Stimulated activated CD4-positive, alpha-beta T cell treated with anti-CD3 and anti-CD28 coated beads, Interleukin-2, amount 100 ng/mL, for 4 hours (primary cell): ENCODE results near the gene SINHCAF.

Experiments
- DNase-seq: peaks from one replicate; pipeline ENCODE4 v3.0.0-alpha.2; 2020; ENCODE audit warnings: low read depth

Gene SINHCAF

DNA sequence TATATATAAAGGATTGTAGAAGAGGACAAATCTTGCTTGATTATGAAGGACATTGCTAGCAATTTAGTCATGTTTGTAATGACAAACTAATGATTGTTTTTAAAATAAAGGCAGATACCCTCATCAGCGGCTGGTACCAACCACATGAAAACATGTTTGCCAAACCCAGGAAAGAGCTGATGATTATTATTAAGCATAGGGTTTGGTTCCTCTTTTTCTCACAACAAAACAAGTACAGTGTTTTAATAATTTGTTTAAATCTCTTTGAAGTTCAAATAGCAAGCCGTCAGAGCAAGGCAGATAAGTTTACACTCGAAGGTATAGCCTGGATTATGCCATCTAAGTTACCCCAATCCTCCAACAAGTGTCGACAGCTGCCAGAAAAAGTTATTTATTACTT is 5.3 kb upstream of the SINHCAF start:
- no peak for DNase-seq

- DNase-seq, result no peak
Measured at GRCh38 chr12:31326736-31327659, 1.0 kb upstream of the SINHCAF start.

GRCh38 chr12:31325524-31325875 is 450 bp downstream of the SINHCAF start:
- DNase-seq, result no peak

- DNase-seq, result peak; percentile 20
Measured at GRCh38 chr12:31324845-31325523, 966 bp downstream of the SINHCAF start.

GRCh38 chr12:31324116-31324844 is 1.7 kb downstream of the SINHCAF start:
- peak; percentile 66 for DNase-seq

DNA sequence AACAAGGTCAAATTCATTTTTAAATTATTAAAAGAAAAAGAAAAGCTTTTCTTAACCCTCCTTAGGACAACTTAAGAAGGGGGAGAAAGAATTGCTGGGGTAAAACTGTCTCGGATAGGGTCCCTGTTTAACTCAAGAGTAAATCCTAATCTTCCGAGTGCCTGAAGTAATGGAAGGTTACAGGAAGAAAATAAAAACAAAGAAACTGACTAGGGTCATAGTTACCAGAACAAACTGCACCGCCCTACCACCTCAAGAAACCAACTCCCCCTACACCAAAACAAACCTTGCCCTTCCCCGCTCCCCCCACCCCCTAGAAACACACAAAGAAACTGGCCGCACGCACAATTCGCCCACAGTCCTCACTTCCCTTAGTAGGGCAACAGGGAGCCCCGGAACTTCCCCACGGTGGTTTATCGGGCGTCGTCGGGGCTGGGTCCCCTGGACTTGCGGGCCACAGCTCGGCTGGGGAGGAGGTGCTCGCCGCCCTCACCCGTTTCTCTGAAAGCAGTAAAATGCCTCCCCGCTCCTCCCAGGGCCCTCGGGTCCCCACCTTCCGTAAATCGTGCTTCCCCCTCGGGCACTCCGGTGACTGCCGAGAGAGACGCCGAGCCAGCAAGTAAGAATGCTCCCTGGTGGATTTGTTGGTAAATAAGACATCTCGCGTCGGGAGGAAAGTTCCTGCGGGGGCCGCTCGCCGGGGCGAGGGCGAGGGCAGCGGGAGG is 2.4 kb downstream of the SINHCAF start:
- DNase-seq, result no peak

- no peak for DNase-seq
Measured at GRCh38 chr12:31322801-31323207, 3.1 kb downstream of the SINHCAF start.

DNA sequence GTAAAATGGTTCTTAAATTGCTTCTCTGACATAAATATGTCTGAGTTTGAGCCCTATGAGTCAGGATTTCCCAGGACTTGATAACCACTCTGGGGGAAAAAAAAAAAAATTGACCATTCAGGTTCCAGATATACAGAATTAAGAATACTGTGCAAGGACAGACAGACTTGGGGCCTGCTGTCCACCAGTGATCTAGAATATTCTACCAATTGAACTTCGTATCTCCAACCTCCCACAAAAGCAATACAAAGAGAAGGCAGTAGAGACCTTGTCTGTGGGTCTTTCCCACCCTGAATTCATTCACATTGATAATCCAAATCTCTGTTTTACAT is 4.1 kb downstream of the SINHCAF start:
- no peak for DNase-seq

DNA sequence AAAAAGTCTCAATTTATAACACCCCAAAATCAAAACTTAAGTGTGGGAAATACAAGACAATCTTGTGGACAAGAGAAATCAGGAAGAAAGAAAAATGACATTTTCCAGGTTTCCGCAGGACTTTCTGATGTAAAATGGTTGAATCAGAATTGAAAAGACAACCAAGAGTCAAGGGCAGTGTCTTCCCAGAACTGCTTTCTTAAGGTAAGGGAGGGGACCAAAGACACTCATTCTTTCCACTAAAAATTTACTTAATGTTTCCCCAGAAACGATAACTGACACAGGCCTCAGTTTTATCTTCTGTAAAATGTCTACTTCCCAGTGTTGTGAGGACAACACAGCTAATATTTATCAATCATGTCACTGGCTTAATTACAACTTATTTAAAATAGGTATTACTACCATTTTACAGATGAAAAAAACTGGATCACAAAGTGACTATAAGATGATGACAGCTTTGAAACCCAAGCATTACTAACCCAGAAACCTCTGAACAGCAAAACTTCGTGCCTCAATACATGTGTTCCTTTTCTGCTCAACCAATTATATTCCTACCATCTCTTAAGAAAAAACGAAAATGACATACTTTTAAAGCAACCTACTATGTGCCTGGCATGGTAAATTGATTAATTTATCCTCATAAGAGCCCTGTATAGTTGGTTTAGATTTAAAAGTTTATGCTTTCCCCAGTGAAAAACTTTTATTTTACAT is 4.6 kb downstream of the SINHCAF start:
- DNase-seq, result no peak

- DNase-seq, result no peak
Measured at GRCh38 chr12:31318657-31319269, 7.2 kb downstream of the SINHCAF start.

- no peak for DNase-seq
Measured at GRCh38 chr12:31317471-31318395, 8.2 kb downstream of the SINHCAF start.

DNA sequence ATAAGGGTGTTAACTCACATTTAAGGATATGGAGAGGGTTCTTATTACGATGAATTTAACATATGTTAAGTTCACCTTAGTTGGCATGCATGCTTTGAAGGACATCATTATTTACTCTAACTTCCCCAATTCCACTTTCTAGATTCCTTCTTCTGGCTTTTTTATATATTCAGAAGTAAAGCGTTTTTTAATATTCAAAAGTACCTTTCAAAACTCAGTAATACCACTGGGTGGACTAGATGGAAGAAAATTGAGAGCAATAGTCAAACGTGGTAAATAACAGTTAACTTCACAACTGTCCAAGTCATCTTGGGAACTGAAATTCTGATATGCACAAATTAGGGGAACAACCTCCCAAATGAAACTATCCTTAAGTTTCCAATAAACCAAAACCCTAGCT is 9.1 kb downstream of the SINHCAF start:
- DNase-seq, result no peak

DNA sequence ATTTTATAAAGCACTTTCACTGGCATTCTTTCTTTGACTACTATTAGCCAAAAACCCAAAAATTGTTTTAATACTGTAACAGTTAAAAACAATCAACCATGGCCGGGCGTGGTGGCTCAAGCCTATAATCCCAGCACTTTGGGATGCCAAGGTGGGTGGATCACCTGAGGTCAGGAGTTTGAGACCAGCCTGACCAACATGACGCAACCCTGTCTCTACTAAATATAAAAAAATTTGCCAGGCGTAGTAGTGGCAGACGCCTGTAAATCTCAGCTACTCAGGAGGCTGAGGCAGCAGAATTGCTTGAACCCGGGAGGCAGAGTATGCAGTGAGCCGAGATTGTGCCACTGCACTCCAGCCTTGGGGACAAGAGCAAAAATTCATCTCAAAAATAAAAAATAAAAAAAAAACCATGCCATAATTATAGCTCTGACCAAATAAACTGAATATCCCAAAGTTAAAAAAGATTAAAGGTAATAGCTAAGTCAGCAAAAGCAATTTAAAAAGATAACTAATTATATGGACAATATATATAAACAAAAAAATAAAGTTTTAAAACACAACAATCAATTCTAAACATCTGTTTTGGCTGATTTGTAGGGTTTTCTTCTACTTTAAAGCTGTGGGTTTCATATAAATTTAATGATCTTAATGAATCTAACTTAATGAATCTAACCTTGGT is 10.0 kb downstream of the SINHCAF start:
- no peak for DNase-seq

DNA sequence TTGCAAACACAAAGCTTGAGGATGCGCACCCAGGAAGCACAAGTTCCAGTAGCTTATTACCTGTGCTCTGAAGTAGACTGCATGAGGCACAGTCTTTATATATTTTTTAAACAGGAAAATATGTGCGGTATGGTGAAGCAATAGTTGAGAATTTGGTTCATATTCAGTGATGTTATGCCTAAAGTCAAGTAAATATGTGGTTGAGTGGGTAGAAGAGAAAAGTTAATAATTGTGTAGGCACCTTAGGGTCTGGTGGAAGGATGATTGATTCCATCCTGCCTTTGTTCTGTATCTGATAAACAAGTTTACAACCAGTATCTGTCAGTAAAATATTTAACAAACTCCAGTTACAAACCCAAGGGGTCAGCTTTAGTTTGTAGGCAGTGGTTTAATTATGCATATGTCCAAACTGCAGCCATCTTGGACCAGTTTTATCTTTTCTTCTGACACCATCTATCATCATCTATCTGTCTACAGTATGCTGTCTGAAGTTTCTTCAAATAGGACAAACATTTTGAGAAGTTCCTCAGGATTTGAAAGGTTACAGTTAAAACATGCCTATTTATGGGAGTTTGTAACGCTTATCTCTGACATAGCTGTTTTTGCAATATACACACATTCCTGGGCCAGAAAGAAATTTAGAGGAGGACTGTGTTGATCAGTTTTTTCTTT is 10.8 kb downstream of the SINHCAF start:
- no peak for DNase-seq

DNA sequence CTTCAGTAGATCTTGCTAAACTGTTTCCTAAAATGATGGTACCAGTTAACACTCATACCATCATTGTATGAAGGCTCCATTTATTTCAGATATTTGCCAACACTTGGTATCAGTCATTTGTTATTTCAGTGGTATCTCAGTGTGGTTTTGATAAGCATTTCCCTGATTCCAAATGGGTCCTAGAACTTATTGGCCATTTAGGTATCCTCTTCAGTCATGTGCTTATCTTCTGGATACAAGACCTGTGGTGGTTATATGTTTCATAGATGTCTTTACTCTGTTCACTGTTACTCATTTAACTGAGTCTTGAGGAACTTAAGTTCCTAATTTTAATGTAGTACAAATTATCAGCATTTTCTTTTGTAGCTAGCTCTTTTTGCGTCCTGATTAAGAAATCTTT is 13.5 kb downstream of the SINHCAF start:
- no peak for DNase-seq

DNA sequence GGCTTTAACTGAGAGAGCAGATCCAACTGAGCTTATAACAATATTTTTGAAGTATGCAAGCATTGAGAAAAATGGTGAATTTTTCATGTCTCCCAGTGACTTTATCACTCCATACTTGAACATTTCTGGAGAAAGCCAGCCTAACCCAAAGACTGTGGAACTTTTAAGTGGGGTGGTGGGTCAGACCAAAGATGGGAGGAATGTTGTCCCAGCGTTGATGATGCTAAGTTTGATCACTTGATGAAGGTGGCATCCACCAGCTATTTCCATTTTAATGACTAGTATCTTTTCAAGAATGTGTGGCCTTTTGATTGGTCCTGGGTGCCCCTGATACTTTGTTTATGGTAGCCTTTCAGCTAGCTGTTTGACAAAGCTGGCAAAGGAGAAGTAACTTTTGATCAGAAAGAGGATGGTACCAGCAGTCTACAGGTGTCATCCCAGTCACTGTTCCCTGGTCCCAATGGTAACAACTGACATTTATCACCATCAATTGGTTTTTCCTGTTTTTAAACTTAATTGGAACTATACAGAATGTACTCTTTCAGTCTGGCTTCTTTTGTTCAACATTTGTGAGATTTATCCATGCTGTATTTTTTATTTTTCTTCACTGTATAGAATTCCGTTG is 14.2 kb downstream of the SINHCAF start:
- no peak for DNase-seq

GRCh38 chr12:31310488-31310887 is 15.5 kb downstream of the SINHCAF start:
- DNase-seq, result no peak

DNA sequence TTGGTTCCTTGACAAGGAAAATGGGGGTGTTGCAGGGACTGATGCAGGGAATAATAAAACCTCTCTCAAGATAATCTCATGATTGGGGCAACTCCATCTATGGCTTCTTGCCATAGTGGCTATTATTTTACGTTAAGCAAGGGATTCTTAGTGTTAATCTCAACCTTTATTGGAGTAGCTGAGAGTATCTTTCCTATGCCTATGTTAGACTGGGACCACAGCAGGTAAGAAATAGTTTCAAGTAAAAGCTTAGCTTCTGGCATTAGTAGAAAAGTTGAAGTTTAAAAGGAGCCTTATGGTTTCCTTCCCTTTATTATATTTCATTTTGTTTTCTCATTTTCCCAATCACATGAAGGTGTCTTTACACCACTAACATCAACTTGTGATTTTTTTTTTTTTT is 16.7 kb downstream of the SINHCAF start:
- no peak for DNase-seq
